ENCODE data around the gene HIBADH.

HIBADH gene

GRCh38 chr7:27478556-27478955 lies 184.1 kb downstream of the HIBADH start:
- DNase-seq: no peak

GRCh38 chr7:27478084-27478483 lies 184.6 kb downstream of the HIBADH start:
- DNase-seq: no peak

GRCh38 chr7:27476493-27476892 lies 186.2 kb downstream of the HIBADH start:
- no peak for DNase-seq
